Epidermal melanocyte (primary cell): Measurements from ENCODE around the gene POP4.

Experiments
- DNase-seq: peaks from one replicate; pipeline ENCODE4 v3.0.0; 2011; ENCODE audit warnings: low spot score; ENCODE audit not compliant: insufficient read length

The POP4 gene

DNA sequence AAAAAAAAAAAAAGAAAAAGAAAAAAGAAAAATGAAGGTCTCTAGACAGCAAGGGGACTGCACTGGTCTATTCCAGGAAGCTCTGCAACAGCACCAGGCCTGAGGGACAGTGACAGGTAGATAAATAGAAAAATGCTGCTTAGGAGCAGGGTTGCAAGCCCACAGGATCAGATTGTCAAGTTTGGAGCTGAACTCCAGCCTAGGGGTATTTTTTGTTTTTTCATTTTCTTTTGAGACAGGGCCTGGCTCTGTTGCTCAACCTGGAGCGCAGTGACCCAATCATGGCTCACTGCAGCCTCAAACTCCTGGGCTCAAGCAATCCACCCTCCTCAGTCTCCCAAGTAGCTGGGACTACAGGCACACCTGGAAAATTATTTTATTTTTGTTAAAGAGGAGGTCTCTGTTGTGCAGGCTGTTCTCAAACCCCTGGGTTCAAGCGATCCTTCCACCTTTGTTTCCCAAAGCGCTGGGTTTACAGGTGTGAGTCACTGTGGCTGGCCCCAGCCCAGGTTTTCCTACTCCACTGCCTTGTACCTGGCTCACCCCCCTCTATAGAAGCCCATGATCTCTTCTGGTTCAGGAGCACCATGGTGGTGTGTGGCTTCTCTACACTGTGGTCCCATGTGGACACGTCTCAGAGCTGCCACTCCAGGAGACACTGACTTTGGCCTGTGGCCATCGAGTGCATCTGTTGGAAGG lies 23.9 kb downstream of the POP4 start:
- no peak for DNase-seq

DNA sequence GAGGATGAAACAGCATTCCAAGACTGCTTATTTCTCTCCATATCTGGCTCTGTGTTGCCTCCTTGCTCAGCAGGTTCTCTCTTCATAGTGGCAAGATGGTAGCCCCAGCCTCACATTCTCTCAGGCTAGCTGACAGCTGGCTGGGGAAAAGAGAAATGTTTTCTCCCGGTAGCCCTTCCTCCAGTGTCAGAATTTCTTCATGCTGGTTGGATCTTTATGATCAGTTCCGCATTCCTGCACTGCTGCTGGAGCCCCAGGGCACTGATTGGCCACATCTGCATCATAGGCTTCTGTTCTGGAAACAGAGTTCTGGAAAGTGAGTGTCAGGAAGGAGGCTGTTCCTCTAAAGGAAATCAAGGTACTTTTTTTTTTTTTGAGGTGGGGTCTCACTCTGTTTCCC lies 24.6 kb downstream of the POP4 start:
- peak; percentile 66 for DNase-seq

DNA sequence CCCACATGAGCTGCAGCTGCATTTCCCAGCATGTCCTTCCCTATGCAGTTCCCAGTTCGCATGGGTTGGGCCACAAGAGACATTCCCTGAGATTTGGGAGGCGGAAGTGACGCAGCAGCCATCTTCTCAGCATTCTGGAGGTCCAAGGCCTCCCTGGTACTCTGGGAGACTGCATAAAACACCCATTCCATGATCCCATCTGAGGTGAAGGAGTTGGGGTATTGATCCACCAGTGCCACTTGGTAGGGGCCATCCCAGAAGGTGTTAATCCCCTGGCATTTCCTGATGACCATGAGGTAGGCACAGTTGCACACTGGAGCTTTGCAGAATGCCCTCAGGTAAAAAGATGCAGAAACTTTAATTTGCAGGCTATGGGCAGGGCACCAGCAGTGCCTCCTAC lies 25.4 kb downstream of the POP4 start:
- no peak for DNase-seq

DNA sequence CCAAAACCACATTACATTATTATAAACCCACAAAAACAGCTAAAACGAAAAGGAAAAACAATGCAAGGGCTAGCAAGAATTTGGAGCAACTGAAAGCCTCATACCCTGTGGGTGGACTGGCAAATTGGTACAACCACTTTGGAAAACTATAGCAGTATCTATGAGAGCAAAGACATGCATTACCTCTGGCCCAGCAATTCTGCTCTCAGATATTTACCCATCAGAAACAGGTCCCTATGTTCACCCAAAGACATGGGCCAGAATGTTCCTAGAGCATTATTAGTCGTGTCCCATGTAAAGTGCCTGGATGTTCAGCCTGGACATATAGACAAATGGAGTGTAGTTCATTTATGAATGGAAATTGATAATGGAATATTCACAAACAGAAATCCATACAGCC lies 27.9 kb downstream of the POP4 start:
- DNase-seq: no peak

DNA sequence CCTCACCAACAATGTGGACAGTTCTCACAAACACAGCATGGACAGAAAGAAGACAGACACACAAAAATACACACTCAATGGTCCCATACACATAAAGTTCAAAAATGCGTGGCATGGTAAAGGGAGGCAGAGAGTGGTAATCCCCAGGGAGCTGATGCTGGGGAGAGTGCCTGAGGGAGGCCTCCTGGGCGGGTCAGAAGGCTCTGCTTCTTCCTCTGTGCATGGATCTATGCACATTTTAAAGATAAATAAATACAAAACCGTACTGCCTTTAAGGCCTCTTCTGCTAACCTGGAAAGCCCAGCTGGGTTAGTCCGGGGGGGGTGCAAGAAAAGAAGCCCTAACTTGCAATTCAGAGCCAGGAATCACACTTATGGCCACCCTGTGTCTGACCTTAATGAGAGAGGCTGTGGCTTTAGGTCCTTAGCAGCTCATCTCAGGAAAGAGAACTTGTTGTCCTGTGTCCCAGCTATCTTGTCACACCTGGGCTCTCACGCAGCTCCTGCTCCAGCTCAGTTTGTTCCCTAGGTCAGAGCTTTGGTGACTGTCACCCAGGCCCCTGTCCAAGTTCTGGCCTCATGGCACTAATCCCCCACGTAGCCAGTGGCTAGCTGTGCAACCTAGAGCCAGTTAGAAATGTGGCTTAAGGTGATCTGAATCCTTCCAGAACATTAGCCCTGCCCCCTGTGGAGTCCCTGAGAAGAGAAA lies 28.5 kb downstream of the POP4 start:
- DNase-seq: no peak

DNA sequence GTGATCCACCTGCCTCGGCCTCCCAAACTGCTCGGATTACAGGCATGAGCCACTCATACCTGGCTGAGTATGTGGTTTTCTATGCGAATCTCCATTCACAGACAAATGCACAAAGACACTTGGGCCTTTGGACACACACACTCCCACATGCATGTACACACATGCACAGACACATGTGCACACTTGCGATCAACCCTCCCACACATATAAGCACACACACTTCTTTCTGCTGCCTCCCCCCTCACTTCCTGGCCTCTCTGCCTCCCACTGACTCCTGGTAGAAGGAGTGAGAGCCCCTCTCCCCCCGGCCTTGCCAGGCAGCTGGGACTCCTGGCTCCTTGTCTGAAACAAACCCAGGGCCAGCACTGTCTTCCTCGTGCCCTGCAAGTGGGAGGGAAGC lies 29.9 kb downstream of the POP4 start:
- DNase-seq: no peak

DNA sequence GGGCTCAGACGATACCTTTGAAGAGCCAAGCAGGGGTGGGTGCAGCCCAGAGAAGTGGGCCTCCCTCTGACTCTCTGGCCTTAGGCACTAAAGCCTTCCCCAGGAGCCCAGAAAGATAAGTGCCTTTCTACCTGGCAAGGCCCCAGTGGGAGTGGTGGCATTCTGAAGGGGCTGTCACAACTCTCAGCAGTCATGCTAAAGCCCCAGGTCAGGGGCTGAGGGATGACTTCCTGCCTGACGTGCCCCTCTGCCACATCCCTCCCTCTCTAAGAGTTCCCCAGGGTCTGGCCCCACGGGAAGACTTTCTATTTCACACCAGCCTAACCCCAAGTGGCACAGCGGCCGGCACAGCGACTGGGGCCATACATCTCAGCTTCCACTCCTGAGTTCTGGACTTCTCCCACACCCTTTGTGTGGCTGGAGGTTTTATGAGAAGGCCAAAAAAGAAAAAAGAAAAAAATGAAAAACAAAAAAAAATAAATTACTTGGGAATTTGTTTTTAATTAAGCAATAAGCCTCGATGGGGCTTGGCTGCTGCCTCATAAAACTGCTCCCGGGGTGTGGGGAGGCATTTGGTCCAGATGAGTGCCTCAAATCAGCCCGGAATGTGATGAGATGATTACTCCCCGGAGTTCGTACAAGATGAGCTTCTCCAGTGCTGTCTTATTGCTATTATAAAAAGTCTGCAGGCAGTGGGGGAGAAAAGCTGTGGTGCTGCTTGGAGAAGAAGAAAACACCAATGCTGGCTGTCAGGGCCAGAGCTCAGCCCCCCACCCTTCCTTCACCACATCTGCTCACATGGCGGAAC lies 30.7 kb downstream of the POP4 start:
- DNase-seq: no peak

DNA sequence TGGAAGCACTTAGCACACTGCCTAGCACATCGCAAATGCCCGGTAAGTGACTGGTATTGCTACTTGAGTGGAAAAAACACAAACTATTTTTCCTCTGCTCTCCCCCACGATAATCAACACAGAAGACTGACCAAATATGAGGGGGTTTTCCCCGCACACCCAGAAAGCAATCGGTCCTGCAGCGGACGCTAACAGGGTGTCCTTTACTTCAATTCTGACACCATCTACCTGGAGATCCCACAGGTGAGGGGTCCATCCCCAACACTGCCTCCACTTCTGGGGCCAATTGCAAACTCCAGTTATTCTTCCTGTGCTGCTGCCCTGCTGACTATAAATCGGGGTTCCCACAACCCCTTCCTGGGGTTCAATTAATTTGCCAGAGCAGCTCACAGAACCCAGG lies 33.0 kb downstream of the POP4 start:
- no peak for DNase-seq

DNA sequence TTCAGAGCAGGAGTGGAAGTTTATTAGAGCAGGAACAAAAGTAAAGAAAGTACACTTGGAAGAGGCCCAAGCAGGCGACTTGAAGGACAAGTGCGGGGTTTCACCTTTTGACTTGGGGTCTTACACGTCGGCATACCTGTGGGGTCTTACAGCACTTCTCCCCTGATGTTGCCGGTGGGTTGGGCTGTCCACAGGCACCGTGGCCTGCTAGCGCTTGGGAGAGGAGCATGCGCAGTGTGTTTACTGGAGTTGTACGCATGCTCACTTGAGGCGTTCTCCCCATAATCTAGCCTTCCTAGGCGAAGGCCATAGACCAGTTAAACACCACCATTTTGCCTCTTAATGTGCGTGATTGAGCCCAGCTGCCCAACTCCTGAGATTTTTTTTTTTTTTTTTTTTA lies 34.1 kb downstream of the POP4 start:
- no peak for DNase-seq

DNA sequence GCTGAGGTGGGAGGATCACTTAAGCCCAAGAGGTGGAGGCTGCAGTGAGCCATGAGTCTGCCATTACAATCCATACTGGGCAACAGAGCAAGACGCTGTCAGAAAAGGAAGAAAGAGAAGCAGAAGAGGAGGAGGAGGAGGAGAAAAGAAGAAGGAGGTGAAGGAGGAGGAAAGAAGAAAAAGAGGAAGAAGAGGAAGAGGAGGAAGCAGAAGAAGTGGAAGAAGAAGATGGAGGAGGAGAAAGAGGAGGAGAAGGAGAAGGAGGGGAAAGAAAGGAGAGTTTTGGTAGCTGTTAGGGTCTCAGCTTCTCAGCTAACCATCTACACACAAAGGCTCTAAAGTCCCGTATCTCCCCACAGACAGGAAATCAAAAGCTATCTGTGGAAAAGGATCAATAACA lies 35.5 kb downstream of the POP4 start:
- DNase-seq: no peak

DNA sequence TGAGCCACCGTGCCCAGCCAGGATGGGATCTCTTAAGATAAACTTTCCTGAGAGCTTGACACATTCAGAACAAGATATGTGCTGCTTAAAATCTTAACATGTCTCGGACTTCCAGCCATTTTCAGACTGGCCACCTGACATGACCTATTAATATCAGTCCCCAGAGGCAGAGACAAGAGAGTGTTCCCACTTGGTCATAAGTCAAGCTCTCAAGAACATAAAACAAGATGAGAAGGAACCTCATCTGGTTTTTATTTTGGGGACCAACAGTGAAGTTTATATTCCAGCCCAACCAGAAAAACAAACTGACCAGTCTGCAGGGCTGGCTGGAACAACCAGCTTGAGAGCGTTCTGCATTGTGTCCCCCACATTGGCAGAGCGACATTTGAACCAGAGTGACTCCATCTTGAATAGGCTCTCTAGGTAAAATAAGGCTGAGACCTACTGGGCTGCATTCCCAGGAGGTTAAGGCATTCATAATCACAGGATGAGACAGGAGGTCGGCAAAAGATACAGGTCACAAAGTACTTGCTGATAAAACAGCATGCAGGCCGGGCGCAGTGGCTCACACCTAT lies 37.4 kb downstream of the POP4 start:
- no peak for DNase-seq

DNA sequence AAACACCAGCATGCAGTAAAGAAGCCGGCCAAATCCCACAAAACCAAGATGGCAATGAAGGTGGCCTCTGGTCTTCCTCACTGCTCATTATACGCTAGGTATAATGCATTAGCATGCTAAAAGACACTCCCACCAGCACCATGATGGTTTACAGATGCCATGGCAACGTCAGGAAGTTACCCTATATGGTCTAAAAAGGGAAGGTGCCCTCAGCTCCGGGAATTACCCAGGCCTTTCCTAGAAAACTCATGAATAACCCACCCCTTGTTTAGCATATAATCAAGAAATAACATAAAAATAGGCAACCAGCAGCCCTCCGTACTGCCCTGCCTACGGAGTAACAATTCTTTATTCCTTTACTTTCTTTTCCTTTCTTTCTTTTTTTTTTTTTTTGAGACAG lies 38.1 kb downstream of the POP4 start:
- DNase-seq: no peak

DNA sequence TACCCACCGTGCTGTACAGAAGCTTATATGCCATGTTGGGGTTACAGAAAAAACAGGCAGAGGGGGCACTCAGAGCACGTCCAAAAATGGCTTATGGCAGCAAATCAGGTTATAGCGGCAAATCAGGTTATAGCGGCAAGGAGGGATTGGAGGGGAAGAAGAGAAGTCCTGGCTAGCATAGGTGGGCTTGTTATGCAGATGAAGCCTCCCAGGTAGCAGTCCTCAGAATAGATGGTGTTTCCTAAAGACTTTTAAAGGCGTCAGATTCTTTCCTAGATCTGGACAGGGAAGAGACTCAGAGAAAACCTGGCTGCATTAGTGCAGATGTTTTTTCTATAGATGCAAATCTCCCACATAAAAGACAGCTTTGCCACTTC lies 39.4 kb downstream of the POP4 start:
- DNase-seq: no peak

DNA sequence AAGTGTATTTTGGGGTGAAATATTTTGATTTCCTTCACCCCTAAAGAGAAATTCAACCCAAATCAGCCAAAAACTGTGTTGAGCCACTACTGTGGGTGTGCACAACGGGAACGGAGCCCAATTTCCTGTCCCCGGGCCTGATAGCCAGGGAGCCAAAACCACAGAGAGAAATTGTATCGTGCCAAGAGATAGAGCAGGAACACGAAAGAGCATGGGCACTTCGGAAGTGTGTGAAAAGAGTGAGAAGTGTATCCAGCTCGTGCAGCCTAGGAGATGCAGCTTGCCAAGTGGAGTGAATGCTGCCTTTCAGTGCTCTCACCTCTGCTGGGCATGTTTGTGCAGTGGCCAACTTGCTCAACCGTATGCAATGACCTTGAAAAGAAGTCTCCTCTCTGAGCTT lies 39.8 kb downstream of the POP4 start:
- peak; percentile 38 for DNase-seq

DNA sequence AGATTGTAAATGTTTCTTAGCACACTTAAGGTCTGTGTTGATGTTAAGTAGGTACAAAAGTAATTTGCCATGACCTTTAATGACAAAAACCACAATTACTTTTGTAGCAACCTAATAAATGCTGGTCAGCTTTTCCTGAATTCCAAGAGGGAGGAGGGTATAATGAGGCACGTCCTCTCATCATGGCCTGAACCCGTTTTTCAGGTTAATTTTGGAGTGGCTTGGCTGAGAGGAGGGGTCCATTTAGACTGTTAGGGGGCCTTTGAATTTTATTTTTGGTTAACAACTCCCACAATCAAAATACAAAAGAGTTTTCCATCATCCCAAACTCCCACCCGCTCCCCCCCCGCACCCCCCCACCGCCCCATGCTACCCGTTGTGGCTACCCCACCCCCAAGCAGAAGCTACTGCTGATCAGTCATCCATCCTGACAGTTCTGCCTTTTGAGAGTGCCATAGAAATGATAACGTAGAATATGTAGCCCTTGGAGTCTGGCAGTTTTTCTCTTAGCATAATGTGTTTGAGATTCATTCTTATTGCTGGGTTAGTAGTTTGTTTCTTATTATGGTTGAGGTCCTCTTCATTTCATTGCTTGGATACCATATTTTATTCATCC lies 44.8 kb downstream of the POP4 start:
- no peak for DNase-seq

DNA sequence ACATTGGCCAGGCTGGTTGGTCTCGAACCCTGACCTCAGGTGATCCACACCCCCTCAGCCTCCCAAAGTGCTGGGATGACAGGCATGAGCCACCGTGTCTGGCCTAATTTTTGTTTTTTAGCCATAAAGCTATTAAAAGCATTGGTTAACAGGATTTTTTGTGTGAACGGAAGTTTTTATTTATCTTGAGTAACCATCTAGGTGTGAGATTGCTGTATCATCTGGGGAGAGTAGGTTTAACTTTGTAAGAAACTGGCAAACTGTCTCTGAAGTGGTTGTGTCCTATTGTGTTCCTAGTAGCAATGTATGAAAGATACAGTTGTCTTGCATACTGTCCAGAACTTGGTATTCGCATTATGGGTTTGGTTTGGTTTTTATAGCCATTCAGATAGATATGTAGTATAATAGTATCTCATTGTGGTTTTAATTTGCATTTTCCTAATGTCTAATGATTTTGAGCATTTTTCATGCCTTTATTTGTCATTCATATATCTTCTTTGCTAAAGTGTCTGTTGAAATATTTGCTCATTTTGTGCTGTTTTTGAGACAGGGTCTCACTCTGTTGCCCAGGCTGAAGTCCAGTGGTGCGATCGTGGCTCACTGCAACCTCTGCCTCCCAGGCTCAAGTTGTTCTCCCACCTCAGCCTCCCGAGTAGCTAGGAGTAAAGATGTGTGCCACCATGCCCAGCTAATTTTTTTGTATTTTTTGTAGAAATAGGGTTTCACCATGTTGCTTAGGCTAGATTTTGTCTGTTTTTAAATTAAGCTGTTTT lies 45.7 kb downstream of the POP4 start:
- DNase-seq: no peak

DNA sequence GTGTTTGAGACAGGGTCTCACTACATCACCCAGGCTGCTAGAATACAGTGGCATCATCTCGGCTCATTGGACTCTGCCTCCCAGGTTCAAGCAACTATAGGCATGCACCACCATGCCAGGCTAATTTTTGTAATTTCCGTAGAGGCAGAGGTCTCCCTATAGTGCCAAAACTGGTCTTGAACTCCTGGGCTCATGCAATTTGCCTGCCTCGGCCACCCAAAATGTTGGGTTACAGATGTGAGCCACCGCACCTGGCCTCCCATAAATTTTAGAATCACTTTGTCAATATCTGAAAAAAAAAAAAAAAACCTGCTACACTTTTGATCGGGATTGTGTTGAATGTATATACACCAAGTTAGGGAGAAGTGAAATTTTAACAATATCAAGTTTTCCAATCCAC lies 47.3 kb downstream of the POP4 start:
- DNase-seq: no peak

DNA sequence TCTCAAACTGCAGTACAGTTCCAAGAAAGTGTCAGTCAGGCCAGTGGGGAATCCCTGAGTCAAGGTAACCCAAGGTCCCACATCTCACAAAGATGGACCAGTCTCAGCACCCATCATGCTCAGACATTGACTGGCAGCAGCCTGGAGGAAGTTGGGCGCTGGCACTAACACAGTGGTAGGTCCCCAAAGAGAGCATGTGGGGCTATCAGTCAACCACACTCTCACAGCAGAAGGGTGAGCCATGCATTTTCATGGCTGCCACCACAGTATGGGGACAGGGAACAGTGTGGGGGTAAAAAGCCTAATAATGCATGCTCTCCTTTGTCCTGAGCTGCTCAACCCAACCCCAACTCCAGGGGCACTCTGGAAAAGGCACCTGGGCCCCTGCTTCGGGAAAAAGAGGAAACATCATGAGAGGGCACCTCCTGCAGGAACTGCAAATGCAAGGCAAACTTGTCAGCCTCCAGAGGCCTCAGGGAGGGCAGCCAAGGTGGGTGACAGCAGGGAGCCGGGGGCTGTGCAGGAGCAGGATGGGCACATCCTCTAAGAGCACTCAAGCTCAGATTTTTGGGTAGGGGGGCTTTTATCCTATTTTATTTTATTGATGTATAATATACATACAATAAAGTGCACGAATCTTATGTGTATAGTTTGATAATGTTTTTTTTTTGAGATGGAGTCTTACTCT lies 49.7 kb downstream of the POP4 start:
- DNase-seq: no peak

DNA sequence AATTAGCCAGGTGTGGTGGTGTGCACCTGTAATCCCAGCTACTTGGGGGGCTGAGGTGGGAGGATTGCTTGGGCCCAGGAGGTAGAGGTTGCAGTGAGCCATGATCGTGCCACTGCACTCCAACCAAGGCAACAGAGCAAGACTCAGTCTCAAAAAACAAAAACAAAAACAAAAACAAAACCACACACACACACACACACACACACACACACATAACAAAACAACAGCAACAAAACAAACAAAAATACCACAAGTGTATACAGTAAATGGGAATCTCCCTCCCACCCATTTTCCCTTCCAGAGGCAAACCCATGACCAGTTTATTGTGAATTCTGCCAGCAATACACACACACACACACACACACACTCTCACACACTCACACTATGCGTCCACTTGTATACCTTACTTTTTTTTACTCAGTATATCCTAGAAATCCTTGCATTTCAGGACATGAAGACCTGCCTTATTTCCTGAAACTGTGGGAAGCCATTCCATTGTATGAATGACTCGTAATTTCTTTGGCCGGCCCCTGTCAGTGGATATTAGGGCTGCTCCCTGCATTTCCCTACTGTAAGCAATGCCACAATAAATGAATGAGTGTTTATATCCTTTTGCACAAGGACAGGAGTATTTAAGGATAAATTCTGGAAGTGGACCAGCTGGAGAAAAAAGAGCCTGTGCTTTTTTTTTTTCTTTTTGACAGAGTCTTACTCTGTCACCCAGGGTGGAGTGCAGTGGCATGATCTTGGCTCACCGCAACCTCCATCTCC lies 52.3 kb downstream of the POP4 start:
- no peak for DNase-seq

DNA sequence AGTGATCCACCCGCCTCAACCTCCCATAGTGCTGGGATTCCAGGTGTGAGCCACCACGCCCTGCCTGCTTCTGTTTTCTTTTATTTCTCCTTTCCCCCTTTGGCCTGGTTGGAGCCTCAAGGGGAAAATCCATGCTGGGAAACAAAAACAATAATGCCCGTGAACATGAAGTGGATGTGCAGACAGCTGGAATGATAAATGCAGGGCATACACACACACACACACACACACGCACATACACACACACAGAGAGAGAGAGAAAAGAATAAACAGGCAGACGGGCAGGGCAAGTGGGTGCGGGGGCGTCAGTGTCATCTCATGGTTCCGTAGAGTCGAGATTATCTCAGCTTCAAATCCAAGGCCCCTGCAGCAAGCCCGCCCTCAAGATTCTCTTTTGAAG lies 54.8 kb downstream of the POP4 start:
- no peak for DNase-seq
